HG03196 (cell line): Measurements from ENCODE around the gene BRD3OS.

ENCODE experiments used
- ATAC-seq: cut with Tn5 transposase; IDR thresholded peaks from one replicate; pipeline ENCODE4 v1.9.1; 2021; ENCODE audit not compliant: unreplicated experiment

Gene BRD3OS

GRCh38 chr9:134032456-134033222, 7.4 kb downstream of the BRD3OS start:
- ATAC-seq: no peak

- ATAC-seq: no peak
Measured at GRCh38 chr9:134033516-134034214, 8.4 kb downstream of the BRD3OS start.

GRCh38 chr9:134034215-134035040, 9.1 kb downstream of the BRD3OS start:
- ATAC-seq: no peak

DNA sequence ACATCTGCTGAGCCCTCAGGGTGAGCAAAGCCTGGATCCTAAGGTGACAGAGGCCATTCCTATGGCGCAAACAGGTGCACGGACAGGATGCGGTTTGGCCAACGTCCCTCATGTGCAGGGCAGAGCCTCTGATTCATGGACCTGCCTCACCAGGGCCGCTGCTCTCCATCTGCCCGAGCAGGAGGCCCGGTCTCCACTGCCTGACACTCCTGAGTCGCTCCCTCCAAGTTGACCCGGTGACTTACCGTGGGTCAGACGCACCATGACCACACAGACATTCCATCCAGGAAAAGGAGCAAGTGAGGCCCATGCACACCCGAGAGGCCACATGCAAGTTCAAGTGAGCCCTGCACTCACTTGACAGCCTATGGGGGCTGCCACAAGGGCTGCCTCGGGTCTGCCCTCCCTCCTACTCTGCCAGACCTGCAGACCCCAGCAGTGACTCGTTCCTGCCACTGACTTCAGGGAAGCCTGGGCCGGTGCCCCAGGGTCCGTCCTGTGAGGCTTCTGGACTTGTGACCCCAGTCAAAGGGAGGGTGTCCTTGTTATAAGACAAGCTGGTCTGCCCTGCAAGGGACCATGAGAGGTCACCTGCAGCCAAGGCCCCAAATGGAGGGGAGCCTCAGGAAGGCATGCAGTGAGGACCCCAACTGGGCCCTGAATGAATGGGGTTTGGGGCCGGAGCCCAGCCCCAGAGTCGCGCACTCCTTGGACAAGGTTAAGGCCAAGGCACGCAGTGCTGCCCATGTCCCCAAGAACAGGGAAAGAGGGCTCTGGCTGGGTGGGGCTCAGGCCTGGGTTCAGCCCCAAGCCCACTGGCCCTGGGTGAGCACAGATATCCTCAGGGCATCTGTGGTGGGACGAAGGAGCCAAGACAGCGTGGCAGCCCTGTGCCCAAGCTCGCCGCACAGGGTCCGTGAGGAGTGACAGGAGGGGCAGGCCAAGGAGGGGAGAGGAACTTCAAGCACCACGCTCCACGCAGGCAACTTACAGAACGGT, 10.1 kb downstream of the BRD3OS start:
- ATAC-seq: no peak

DNA sequence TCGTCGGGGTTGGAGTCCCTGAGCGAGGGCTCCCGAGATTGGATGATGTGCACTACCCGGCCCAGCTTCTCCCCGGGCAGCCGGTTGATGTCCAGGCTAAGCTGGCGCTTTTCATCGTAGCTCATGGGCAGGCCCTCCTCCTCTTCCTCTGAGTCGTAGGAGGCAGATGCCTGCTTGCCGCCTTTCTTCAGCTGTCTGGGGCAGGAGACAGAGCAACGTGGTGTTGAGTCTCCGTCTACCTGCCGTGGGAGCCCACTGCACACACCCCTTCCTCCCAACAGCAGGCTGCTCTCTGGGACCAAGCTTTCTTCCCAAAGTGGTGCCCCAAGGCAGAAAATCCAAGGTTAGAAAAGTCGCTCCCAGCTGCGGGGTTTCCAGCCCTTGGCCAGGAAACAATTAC, 10.8 kb downstream of the BRD3OS start:
- no peak for ATAC-seq

- ATAC-seq: no peak
Measured at GRCh38 chr9:134037641-134038040, 12.4 kb downstream of the BRD3OS start.

GRCh38 chr9:134039386-134040175, 14.3 kb downstream of the BRD3OS start:
- ATAC-seq: no peak

- no peak for ATAC-seq
Measured at GRCh38 chr9:134040176-134040565, 14.9 kb downstream of the BRD3OS start.

- ATAC-seq: no peak
Measured at GRCh38 chr9:134040781-134041648, 15.7 kb downstream of the BRD3OS start.

DNA sequence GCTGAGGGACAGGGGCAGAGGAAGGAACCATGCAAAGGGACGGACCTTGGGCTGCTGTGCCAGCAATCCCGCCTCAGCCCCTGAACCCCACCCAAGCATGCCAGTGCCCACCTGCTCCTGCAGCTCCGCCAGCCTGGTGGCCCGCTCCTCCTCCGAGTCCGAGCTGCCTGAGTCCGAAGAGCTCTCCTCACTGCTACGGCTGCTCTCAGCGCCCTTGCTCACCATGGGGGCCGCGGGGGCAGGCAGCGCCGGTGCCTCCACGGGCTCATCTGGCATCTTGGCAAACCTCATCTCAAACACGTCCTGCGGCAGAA, 16.3 kb downstream of the BRD3OS start:
- no peak for ATAC-seq

DNA sequence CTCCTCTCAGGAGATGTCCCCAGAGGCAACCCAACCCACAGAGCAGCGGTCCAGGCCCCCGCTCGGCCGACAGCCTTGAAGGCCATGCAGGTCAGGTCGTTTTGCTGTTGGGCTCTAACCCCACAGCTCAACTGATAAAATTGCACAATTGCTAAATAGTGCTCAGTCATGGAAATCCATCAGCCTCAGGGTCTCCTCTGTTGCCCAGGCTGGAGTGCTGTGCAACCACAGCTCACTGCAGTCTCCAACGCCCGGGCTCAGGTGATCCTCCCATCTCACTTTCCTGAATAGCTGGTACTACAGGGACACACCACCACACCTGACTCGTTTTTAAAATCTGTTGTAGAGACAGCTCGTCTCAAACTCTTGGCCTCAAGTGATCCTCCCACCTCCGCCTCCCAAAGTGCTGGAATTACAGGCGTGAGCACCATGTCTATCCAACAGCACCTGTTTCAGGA, 18.3 kb downstream of the BRD3OS start:
- no peak for ATAC-seq

- no peak for ATAC-seq
Measured at GRCh38 chr9:134044944-134045343, 19.7 kb downstream of the BRD3OS start.

DNA sequence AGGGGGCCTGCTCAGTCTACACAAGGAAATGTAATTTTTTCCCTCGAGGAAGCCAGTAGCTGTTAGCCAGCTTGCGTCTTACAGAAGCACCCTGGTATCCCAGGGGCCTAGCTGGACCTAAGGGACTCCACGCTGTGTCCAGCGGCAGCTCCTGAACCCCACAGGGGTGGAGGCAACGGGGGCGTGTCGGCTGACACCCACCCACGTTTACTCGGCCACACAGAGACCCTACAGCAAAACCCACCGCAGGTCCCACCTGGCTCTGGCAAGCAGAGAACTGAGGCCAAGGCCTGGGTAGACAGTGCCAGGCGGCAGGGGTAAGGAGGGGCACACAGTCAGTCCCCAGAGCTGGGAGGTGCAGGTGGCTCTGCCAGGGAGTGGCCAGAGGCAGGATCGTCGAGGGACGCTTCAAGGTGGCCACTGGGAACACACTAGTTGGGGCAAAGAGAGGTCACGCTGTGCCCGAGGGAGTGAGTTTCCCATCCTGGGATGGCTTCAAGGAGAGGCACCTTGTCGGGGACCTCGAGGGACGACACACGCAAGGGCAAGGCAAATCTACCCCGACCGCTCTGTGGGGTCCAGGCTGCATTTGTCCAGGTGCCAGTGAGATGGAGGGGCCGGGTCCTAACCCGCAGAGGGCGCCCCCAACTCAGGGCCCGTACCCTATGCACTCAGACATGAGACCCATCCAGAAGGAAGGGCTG, 20.7 kb downstream of the BRD3OS start:
- no peak for ATAC-seq

DNA sequence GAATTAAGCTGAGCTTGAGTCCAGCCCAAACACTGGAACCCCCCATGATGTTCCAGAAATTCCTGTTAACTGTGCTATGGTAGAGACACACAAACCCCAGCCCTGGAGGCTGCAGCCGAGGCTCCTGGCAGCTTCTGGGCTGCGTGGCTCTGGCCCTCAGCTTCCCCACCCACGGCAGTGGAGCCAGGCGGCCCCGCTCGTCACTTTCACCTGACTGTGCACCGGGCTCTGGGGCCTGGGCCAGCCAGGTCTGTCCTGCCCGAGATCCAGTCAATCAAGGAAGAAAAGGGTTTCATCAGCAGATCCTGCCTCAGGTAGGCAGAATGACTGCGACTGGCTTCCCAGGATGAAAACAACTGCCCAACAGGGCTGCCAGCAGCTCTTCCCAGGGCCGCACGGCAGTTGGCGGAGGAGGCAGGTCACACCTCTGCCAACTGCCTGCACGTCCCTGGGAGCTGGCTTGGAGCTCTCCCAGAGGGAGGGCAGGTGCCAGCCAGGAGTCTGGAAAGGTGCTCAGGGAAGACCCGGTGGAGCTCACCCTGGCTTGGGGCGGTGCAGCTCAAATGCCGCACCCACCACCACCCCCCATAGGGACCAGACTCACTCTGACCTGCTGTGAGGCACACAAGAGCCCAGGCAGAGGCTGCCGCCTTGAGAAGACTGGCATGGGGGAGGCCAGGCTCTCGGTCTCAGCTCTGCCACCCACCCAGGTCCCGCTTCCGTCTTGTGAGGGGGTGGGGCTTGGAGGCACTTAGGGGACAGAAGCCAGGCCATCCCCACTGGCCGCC, 21.8 kb downstream of the BRD3OS start:
- no peak for ATAC-seq

- ATAC-seq: no peak
Measured at GRCh38 chr9:134047868-134048581, 22.7 kb downstream of the BRD3OS start.

DNA sequence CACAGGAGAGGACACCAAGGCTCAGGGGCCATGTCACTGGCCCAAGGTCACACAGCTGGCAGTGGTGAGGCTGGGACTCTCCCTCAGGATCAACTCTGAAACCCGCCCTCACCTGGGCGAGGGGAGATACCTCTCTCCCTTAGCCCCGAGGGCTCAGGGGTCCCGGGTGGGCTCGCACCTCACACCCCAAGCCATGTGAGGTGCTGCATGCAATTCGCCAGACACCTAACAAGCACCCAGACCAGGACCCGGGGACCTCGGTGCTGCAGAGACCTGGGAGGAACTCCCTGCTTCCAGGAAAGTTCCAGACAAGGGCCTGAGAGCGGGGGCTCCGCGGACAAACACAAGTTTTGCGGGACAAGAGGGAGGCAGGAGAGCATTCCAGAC, 23.3 kb downstream of the BRD3OS start:
- ATAC-seq: no peak

- no peak for ATAC-seq
Measured at GRCh38 chr9:134049236-134049635, 24.0 kb downstream of the BRD3OS start.
